ENCODE measurements around the gene ALDH1L1. TPM values are rescaled to one million over a fixed set of nuclear protein-coding genes. Genes with fewer than 3 reads are reported as not detected.

Gene ALDH1L1
- total and polyA plus RNA-seq, 2 of the 13 experiments (the other 11 are each of a cell fraction or from before 2014, with no cell fraction given) = 11.2 to 28.7 TPM

DNA sequence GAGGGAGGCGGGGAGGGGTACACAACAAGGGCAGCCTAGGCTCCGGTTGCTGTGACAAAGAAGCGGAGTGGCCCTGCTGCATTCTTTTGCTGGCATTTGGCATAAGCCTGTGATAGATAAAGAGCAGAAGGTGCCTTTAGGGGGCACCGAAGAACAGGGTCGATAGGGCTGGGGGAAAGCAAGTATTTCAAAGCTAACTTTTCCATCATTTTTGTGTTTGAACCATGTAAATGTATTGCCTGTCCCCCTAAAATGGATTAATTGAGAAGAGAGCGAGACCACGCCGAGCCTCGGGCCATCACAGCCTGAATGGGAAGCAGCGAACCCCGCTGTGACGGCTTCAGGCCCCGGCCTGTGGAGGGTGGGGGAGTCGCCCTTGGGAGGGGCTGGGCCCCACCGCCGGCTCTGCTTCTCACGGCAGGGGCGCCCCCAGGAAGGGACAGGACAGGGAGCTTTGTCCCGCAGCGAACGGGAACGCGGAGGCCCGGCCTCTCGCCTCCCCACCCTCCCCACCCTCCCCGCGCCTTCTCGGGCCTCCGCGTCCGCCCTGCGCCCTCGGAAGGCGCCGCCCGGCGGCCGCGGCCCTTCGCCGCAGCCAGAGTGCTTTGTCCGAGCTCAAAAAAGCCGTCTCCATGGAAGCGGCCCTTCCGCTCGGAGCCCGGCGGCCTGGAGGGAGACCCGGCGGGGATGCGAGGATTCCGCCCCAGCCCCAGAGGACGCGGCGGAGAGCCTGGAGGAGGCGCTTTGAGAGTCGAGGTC lies 32.4 kb upstream of the ALDH1L1 start (continued):
- TF ChIP-seq, protein P1, sequence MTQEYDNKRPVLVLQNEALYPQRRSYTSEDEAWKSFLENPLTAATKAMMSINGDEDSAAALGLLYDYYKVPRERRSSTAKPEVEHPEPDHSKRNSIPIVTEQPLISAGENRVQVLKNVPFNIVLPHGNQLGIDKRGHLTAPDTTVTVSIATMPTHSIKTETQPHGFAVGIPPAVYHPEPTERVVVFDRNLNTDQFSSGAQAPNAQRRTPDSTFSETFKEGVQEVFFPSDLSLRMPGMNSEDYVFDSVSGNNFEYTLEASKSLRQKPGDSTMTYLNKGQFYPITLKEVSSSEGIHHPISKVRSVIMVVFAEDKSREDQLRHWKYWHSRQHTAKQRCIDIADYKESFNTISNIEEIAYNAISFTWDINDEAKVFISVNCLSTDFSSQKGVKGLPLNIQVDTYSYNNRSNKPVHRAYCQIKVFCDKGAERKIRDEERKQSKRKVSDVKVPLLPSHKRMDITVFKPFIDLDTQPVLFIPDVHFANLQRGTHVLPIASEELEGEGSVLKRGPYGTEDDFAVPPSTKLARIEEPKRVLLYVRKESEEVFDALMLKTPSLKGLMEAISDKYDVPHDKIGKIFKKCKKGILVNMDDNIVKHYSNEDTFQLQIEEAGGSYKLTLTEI (CRISPR knock-in tag; conservative IDR thresholded peaks at IDR 0.05) = no peak
- TF ChIP-seq, protein P2, sequence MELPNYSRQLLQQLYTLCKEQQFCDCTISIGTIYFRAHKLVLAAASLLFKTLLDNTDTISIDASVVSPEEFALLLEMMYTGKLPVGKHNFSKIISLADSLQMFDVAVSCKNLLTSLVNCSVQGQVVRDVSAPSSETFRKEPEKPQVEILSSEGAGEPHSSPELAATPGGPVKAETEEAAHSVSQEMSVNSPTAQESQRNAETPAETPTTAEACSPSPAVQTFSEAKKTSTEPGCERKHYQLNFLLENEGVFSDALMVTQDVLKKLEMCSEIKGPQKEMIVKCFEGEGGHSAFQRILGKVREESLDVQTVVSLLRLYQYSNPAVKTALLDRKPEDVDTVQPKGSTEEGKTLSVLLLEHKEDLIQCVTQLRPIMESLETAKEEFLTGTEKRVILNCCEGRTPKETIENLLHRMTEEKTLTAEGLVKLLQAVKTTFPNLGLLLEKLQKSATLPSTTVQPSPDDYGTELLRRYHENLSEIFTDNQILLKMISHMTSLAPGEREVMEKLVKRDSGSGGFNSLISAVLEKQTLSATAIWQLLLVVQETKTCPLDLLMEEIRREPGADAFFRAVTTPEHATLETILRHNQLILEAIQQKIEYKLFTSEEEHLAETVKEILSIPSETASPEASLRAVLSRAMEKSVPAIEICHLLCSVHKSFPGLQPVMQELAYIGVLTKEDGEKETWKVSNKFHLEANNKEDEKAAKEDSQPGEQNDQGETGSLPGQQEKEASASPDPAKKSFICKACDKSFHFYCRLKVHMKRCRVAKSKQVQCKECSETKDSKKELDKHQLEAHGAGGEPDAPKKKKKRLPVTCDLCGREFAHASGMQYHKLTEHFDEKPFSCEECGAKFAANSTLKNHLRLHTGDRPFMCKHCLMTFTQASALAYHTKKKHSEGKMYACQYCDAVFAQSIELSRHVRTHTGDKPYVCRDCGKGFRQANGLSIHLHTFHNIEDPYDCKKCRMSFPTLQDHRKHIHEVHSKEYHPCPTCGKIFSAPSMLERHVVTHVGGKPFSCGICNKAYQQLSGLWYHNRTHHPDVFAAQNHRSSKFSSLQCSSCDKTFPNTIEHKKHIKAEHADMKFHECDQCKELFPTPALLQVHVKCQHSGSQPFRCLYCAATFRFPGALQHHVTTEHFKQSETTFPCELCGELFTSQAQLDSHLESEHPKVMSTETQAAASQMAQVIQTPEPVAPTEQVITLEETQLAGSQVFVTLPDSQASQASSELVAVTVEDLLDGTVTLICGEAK (IDR thresholded peaks at IDR 0.05) = no peak
- TF ChIP-seq, protein P2 (CRISPR knock-in tag; IDR thresholded peaks at IDR 0.05) = no peak
- TF ChIP-seq ATAD3A (CRISPR knock-in tag; IDR thresholded peaks at IDR 0.05) = no peak

Data from HepG2 (cell line).